Psoas muscle (tissue), 8 donors: ENCODE results near the gene NDUFA3. TPM values are rescaled to one million over a fixed set of nuclear protein-coding genes. Genes with fewer than 3 reads are reported as not detected.

Experiments used
- ATAC-seq, 4 donors: fragments of 200-7000 bp; cut with Tn5 transposase; one replicate each; pipeline ENCODE4 v1.9.1; 2020; ENCODE audit warnings: moderate library complexity in 3 of 4, mild to moderate bottlenecking in 2 of 4
- DNase-seq, 2 donors: peaks; one replicate each; pipeline ENCODE4 v3.0.0-alpha.2; 2020
- H3K27ac ChIP-seq: fragments of 200-600 bp; one replicate; pipeline ENCODE4 v1.8.0; 2022
- H3K27me3 ChIP-seq, 3 donors: fragments of 200-600 bp in 1 of 3; one replicate each; pipeline versions ENCODE4 v1.6.1 to v1.8.0; 2013 to 2022; ENCODE audit warnings: low read length in 2 of 3, mild to moderate bottlenecking in 2 of 3, moderate library complexity in 1 of 3; ENCODE audit not compliant: insufficient read depth in 3 of 3
- H3K36me3 ChIP-seq, 2 donors: fragments of 200-600 bp in 1 of 2; one replicate each; pipeline versions ENCODE4 v1.6.1 to v1.8.0; 2013 to 2022; ENCODE audit warnings: low read depth in 1 of 2, mild to moderate bottlenecking in 1 of 2, moderate library complexity in 1 of 2; ENCODE audit not compliant: insufficient read depth in 1 of 2
- H3K4me1 ChIP-seq: fragments of 200-600 bp; one replicate; pipeline ENCODE4 v1.8.0; 2022
- H3K4me3 ChIP-seq: fragments of 200-600 bp; one replicate; pipeline ENCODE4 v1.8.0; 2022; ENCODE audit warnings: mild to moderate bottlenecking
- H3K9me3 ChIP-seq: fragments of 200-600 bp; one replicate; pipeline ENCODE4 v1.8.0; 2022
- WGBS, 3 donors: extraction: QIAGEN DNeasy Blood & Tissue Kit; methylation state at CpG; one replicate each; pipeline versions ENCODE4 v1.1.6 to v1.1.7; 2013; 5-methylcytosine and 5-hydroxymethylcytosine counted together
- intact Hi-C, 2 donors: fragments of 100-400 bp; cut with DNase I; formaldehyde crosslinking; loops; one replicate each; pipeline versions ENCODE4 v1.11.0 to v1.14.2; 2022
- polyA plus RNA-seq, 3 donors: library from polyadenylated mRNA; stranded (reverse); fragments of 200-250 nt; gene quantifications; one replicate each; pipeline ENCODE4 v1.2.3, GENCODE V29; 2013
- total RNA-seq, 4 donors: library from RNA; stranded (reverse); fragmentation: NEBNext Ultra II Directional in 2 of 4; extraction: Animal tissue kit (Norgen Biotek cat#: 25700) in 2 of 4; gene quantifications; one replicate each; pipeline versions ENCODE4 v1.2.1 to v1.2.4, GENCODE V29; 2021 to 2023
- TF ChIP-seq, protein P1 (sequence below): fragments of 200-600 bp; IDR thresholded peaks from one replicate; pipeline ENCODE4 v1.8.0; 2022; ENCODE audit warnings: antibody characterized with exemption
- donor health status: healthy with polysubstance abuse.
- donor health status: DM: no; HTN: no; CAD: no; lungs with moderate emphysema.
- donor health status: Bipolar disorder and iron deficiency.
- donor health status: healthy.
- donor health status: DM: yes; HTN: yes; CAD: no.
- donor health status: DM: no; HTN: no; CAD: no.
- donor health status: DM: no; HTN: no; CAD: no.
- donor health status: DM: yes; HTN: yes; CAD: no.

The NDUFA3 gene
- total and polyA plus RNA-seq, 7 donors = 260 to 473 (median 326) TPM

- H3K27me3 ChIP-seq = no peaks in the 10 kb centered on the region
- H3K9me3 ChIP-seq = no peaks in the 10 kb centered on the region
- H3K27ac ChIP-seq = no peak overlapping the region
- H3K4me3 ChIP-seq = no peak overlapping the region
- intact Hi-C loops = loop anchor here in 1 of 2 donors (10.0 kb wide), 1 partner anchor 122 kb away; no protein-coding TSS in a partner anchor
- TF ChIP-seq, protein P1, sequence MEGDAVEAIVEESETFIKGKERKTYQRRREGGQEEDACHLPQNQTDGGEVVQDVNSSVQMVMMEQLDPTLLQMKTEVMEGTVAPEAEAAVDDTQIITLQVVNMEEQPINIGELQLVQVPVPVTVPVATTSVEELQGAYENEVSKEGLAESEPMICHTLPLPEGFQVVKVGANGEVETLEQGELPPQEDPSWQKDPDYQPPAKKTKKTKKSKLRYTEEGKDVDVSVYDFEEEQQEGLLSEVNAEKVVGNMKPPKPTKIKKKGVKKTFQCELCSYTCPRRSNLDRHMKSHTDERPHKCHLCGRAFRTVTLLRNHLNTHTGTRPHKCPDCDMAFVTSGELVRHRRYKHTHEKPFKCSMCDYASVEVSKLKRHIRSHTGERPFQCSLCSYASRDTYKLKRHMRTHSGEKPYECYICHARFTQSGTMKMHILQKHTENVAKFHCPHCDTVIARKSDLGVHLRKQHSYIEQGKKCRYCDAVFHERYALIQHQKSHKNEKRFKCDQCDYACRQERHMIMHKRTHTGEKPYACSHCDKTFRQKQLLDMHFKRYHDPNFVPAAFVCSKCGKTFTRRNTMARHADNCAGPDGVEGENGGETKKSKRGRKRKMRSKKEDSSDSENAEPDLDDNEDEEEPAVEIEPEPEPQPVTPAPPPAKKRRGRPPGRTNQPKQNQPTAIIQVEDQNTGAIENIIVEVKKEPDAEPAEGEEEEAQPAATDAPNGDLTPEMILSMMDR = no peak
- H3K36me3 ChIP-seq = peaks cover 6 to 60% of the 10 kb centered on the region in 2 donors
- ATAC-seq = no peak
- no peak for DNase-seq
- 76 to 86% (median 85%) methylated on average over 15 of the region's 15 CpGs for WGBS, 3 donors
- H3K4me1 ChIP-seq = peaks cover 3% of the 10 kb centered on the region
Observed at GRCh38 chr19:54106716-54107115, 4.1 kb downstream of the NDUFA3 start.

GRCh38 chr19:54107876-54108490 lies 5.3 kb downstream of the NDUFA3 start:
- TF ChIP-seq, protein P1 = no peak
- ATAC-seq = no peak
- Histone ChIP-seq H3K36me3 (peaks cover 6 to 71% of the 10 kb centered on the region in 2 donors), H3K9me3 (no peaks in the 10 kb centered on the region), H3K27ac (no peak overlapping the region), H3K27me3 (no peaks in the 10 kb centered on the region), H3K4me3 (no peak overlapping the region), H3K4me1 (peaks cover 3% of the 10 kb centered on the region)
- WGBS, 3 donors = 76 to 81% (median 80%) methylated on average over 21 of the region's 21 CpGs
- intact Hi-C loops = loop anchor here in 1 of 2 donors (10.0 kb wide), 1 partner anchor 123 kb away; no protein-coding TSS in a partner anchor
- no peak for DNase-seq

GRCh38 chr19:54108496-54108895 lies 5.8 kb downstream of the NDUFA3 start:
- intact Hi-C loops = loop anchor here in 1 of 2 donors (10.0 kb wide), 1 partner anchor 124 kb away; no protein-coding TSS in a partner anchor
- no peaks in the 10 kb centered on the region for H3K27me3 ChIP-seq
- peaks cover 6 to 74% of the 10 kb centered on the region in 2 donors for H3K36me3 ChIP-seq
- DNase-seq (no peak), ATAC-seq (no peak)
- no peak overlapping the region for H3K27ac ChIP-seq
- no peaks in the 10 kb centered on the region for H3K9me3 ChIP-seq
- TF ChIP-seq, protein P1 = no peak
- H3K4me3 ChIP-seq = no peak overlapping the region
- 67 to 79% (median 71%) methylated on average over 7 of the region's 7 CpGs for WGBS, 3 donors
- H3K4me1 ChIP-seq = peaks cover 2% of the 10 kb centered on the region

- Histone ChIP-seq H3K4me1 (peaks cover 6% of the 10 kb centered on the region), H3K9me3 (no peaks in the 10 kb centered on the region), H3K4me3 (no peak overlapping the region), H3K27me3 (no peaks in the 10 kb centered on the region), H3K36me3 (peaks cover 6 to 81% of the 10 kb centered on the region in 2 donors), H3K27ac (no peak overlapping the region)
- intact Hi-C loops = loop anchor here (10.0 kb wide), 2 partner anchors 125 to 135 kb away; no protein-coding TSS in a partner anchor
- TF ChIP-seq, protein P1 = no peak
- ATAC-seq (peak in 1 of 4 donors; percentile 29), DNase-seq (no peak)
- WGBS, 3 donors = 69 to 76% (median 75%) methylated on average over 6 of the region's 6 CpGs
Observed at GRCh38 chr19:54109651-54110050, 7.0 kb downstream of the NDUFA3 start.
